ENCODE data around the gene KIF16B. TPM values are rescaled to one million over a fixed set of nuclear protein-coding genes. Genes with fewer than 3 reads are reported as not detected.

KIF16B gene
- total and polyA plus RNA-seq, 2 of the 8 experiments (the other 6 are each of a cell fraction or from before 2014, with no cell fraction given) = 3.0 to 9.2 TPM

DNA sequence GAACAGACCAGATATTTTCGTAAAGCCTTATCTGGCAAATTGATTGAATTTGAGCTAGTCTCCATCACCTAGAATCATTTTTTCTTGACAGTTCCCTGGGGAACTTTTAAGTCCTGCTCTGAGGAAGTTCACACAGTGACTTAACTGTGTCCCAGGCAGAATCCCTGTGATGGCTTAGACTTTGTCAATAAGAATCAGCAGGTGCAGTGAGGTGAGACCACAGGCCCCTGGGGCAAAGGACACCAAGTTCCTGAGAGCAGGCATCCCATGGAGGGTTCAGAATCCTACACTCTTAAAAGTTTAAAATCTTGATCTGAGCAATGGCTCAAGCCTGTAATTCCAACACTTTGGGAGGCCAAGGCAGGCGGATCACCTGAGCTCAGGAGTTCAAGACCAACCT, 13.0 kb downstream of the KIF16B start (continued):
- no peak for TF ChIP-seq KDM4A (IDR thresholded peaks at IDR 0.05; ENCODE audit: low read depth, low read length, severe bottlenecking)

Measured in H1 (cell line).